ENCODE data around the gene FAM120A. TPM values are rescaled to one million over a fixed set of nuclear protein-coding genes. Genes with fewer than 3 reads are reported as not detected.

FAM120A gene
- total RNA-seq, 4 donors from 2014 or later = 81.7 to 125 (median 90.1) TPM

GRCh38 chr9:93573516-93573828 lies 122.0 kb downstream of the FAM120A start:
- H3K27me3 ChIP-seq = no peaks in the 10 kb centered on the region
- peaks cover 18 to 32% (median 28%) of the 10 kb centered on the region in 4 donors for H3K4me1 ChIP-seq
- no peak overlapping the region for H3K27ac ChIP-seq (replicated peaks in 1 of 4)
- no peak overlapping the region for H3K4me3 ChIP-seq
- WGBS = 96% methylated on average over 3 of the region's 3 CpGs
- H3K9me3 ChIP-seq = no peaks in the 10 kb centered on the region
- intact Hi-C loops (cut with DNase I) = loop anchor here (10.0 kb wide), 1 partner anchor 409 kb away; no protein-coding TSS in a partner anchor
- H3K36me3 ChIP-seq = no peaks in the 10 kb centered on the region
- DNase-seq (ENCODE audit: extremely low spot score) = no peak
- no peak for TF ChIP-seq CTCF (IDR thresholded peaks at IDR 0.05)
- no peak for TF ChIP-seq POLR2A (IDR thresholded peaks at IDR 0.05; ENCODE audit: low read depth)
- no peak for TF ChIP-seq POLR2AphosphoS5 (IDR thresholded peaks at IDR 0.05)
- TF ChIP-seq EP300 (IDR thresholded peaks at IDR 0.05) = no peak

- no peak for TF ChIP-seq POLR2A (IDR thresholded peaks at IDR 0.05; ENCODE audit: low read depth)
- TF ChIP-seq POLR2AphosphoS5 (IDR thresholded peaks at IDR 0.05) = no peak
- TF ChIP-seq EP300 (IDR thresholded peaks at IDR 0.05) = no peak
- no peak for TF ChIP-seq CTCF (IDR thresholded peaks at IDR 0.05)
- Histone ChIP-seq H3K36me3 (no peaks in the 10 kb centered on the region), H3K27ac (replicated peaks in 1 of 4) (peak overlapping the region in 3 of 4 donors; percentile 92 to 97 (median 92)), H3K4me1 (peaks cover 26 to 41% (median 36%) of the 10 kb centered on the region in 4 donors), H3K9me3 (no peaks in the 10 kb centered on the region), H3K4me3 (no peak overlapping the region), H3K27me3 (no peaks in the 10 kb centered on the region)
- DNase-seq (ENCODE audit: extremely low spot score) = no peak
- intact Hi-C loops (cut with DNase I) = loop anchor here (10.0 kb wide), 1 partner anchor 409 kb away; no protein-coding TSS in a partner anchor
- 84% methylated on average over 9 of the region's 9 CpGs for WGBS
These were observed 122.8 kb downstream of the FAM120A start for GRCh38 chr9:93574091-93574899.

GRCh38 chr9:93574900-93575795 lies 123.7 kb downstream of the FAM120A start:
- no peak for DNase-seq (ENCODE audit: extremely low spot score)
- Histone ChIP-seq H3K27me3 (no peaks in the 10 kb centered on the region), H3K27ac (replicated peaks in 1 of 4) (peak overlapping the region; percentile 92 to 97 (median 94)), H3K36me3 (no peaks in the 10 kb centered on the region), H3K4me3 (peak overlapping the region; percentile 84 to 96 (median 91)), H3K4me1 (peaks cover 35 to 49% (median 44%) of the 10 kb centered on the region in 4 donors), H3K9me3 (no peaks in the 10 kb centered on the region)
- intact Hi-C loops (cut with DNase I) = loop anchor here (10.0 kb wide), 1 partner anchor 410 kb away; no protein-coding TSS in a partner anchor
- 34% methylated on average over 17 of the region's 30 CpGs for WGBS
- TF ChIP-seq POLR2A (IDR thresholded peaks at IDR 0.05; ENCODE audit: low read depth) (no peak), CTCF (IDR thresholded peaks at IDR 0.05) (no peak), EP300 (IDR thresholded peaks at IDR 0.05) (no peak), POLR2AphosphoS5 (IDR thresholded peaks at IDR 0.05) (no peak)

GRCh38 chr9:93575796-93576257 lies 124.3 kb downstream of the FAM120A start:
- WGBS = under 1% methylated on average over 26 of the region's 26 CpGs

More at GRCh38 chr9:93575796-93576257, 124.3 kb downstream of the FAM120A start:
- peak overlapping the region; percentile 92 to 97 (median 94) for H3K27ac ChIP-seq (replicated peaks in 1 of 4)
- peak overlapping the region; percentile 84 to 96 (median 91) for H3K4me3 ChIP-seq
- intact Hi-C loops (cut with DNase I) = loop anchor here (10.0 kb wide), 1 partner anchor 411 kb away; no protein-coding TSS in a partner anchor
- no peaks in the 10 kb centered on the region for H3K9me3 ChIP-seq
- H3K4me1 ChIP-seq = peaks cover 41 to 56% (median 51%) of the 10 kb centered on the region in 4 donors
- peak; percentile 92 for DNase-seq (ENCODE audit: extremely low spot score)
- H3K36me3 ChIP-seq = no peaks in the 10 kb centered on the region
- no peaks in the 10 kb centered on the region for H3K27me3 ChIP-seq
- TF ChIP-seq POLR2AphosphoS5 (IDR thresholded peaks at IDR 0.05) (peak; percentile 34 to 42), EP300 (IDR thresholded peaks at IDR 0.05) (no peak)

Measured in esophagus muscularis mucosa (tissue), 4 donors.